Measurements from ENCODE around the gene ARFRP1. TPM values are rescaled to one million over a fixed set of nuclear protein-coding genes. Genes with fewer than 3 reads are reported as not detected.

The ARFRP1 gene
- total RNA-seq, 6 experiments from 2014 or later, result 16.0 to 22.2 (median 20.2) TPM

DNA sequence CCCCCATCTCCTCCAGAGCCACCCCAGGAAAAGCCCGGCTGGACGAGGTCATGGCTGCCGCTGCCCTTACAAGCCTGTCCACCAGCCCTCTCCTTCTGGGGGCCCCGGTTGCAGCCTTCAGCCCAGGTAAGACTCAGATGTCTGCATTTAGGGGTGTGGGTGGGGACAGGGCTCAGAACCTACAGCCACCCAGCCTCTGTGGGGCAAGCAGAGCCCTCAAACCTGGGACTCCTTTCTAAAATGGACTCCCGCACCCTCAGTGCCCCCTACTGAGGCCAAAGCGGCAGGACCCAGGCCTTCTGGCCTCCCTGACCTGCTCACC is 33.5 kb upstream of the ARFRP1 start:
- Histone ChIP-seq H3K9me3 (no peaks in the 10 kb centered on the region), H3K4me1 (peaks cover 0 to 28% (median 12%) of the 10 kb centered on the region in 4 donors), H3K4me3 (peak overlapping the region; percentile 48 to 85 (median 68)), H3K27me3 (no peaks in the 10 kb centered on the region), H3K27ac (peak overlapping the region in 1 of 3 donors; percentile 92), H3K36me3 (peaks cover 0 to 14% (median 7%) of the 10 kb centered on the region in 4 donors)
- WGBS (ENCODE audit: insufficient coverage, low coverage, low lambda C conversion rate, missing lambda C conversion rate), result no CpG with 5 or more reads among the region's 6 CpGs
- intact Hi-C loops (cut with DNase I), result no loop called here
- TF ChIP-seq POLR2A (IDR thresholded peaks at IDR 0.05), result no peak
- ATAC-seq (no peak), DNase-seq (peak in 1 of 3 donors; percentile 35)

DNA sequence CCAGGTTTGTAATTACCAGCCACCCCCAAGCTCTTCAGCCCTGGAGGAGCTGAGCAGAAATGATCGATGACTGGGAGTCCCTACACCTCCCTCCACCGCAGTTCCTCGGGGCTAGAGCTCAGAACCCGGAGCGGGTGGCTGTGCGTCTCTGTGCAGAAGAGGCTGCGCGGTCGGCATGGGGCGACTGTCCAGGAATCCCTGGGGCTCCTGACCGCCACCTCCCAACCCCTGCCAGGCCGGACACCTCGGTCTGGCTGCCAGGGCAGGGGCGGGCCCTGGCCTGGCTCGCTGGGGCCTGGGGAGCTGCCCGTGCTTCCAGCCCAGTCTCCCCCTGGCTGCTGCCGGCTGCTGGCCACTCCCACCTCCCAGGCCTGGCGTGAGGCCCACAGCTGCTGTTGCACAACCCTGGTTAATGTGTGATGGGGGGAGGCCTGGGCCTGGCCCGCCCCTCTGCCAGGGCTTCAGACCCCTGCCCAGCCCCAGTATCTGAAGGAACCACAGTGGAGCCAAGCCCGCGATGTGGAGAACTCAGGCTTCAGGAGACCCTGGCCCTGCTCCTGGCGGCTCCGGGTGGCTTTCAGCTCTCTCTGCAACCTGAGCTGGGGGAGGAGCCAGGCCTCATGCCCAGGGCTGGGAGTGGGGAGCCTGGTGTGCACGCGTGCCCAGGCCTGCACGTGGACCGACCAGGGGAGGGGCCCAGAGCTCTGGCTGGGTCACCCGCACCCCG is 33.0 kb upstream of the ARFRP1 start:
- Histone ChIP-seq H3K4me1 (peaks cover 0 to 28% (median 12%) of the 10 kb centered on the region in 4 donors), H3K4me3 (peak overlapping the region; percentile 48 to 85 (median 68)), H3K36me3 (peaks cover 0 to 17% (median 7%) of the 10 kb centered on the region in 4 donors), H3K27me3 (no peaks in the 10 kb centered on the region), H3K27ac (peak overlapping the region; percentile 41 to 92 (median 59)), H3K9me3 (no peaks in the 10 kb centered on the region)
- DNase-seq (peak; percentile 94 to 98 (median 96)), ATAC-seq (peak; percentile 55 to 75 (median 66))
- WGBS (ENCODE audit: insufficient coverage, low coverage, low lambda C conversion rate, missing lambda C conversion rate), result 0% methylated on average over 3 of the region's 29 CpGs
- TF ChIP-seq, protein P1, sequence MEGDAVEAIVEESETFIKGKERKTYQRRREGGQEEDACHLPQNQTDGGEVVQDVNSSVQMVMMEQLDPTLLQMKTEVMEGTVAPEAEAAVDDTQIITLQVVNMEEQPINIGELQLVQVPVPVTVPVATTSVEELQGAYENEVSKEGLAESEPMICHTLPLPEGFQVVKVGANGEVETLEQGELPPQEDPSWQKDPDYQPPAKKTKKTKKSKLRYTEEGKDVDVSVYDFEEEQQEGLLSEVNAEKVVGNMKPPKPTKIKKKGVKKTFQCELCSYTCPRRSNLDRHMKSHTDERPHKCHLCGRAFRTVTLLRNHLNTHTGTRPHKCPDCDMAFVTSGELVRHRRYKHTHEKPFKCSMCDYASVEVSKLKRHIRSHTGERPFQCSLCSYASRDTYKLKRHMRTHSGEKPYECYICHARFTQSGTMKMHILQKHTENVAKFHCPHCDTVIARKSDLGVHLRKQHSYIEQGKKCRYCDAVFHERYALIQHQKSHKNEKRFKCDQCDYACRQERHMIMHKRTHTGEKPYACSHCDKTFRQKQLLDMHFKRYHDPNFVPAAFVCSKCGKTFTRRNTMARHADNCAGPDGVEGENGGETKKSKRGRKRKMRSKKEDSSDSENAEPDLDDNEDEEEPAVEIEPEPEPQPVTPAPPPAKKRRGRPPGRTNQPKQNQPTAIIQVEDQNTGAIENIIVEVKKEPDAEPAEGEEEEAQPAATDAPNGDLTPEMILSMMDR (IDR thresholded peaks at IDR 0.05), result peak; percentile 9 to 23 (median 18)
- TF ChIP-seq POLR2A (IDR thresholded peaks at IDR 0.05), result peak; percentile 59
- intact Hi-C loops (cut with DNase I), result no loop called here

DNA sequence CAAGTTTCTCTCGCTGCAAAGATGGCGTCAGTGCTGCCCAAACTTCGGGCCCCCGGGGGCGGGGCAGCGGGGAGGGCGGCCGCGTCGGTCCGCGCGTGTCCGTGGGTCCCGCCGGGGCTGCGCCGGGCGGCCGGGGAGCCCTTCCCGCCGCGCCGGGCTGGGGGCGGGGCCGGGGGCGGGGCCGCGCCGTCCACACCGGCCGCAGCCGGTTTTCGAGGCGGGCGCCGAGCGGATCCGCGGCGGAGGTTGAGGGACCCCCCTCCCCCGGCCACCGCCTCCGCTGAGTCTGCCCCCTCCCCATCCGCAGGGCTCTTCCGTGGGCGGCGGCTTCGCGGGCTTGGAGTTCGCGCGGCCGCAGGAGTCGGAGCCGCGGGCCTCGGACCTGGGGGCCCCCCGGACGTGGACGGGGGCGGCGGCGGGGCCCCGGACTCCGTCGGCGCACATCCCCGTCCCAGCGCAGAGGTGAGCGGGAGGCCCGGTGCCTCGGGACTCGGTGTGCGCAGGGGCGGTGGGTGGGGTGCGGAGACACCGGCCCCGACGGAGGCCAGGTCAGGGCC is 32.4 kb upstream of the ARFRP1 start:
- DNase-seq, result peak; percentile 51 to 75 (median 73)
- Histone ChIP-seq H3K27me3 (no peaks in the 10 kb centered on the region), H3K36me3 (peaks cover 0 to 17% (median 7%) of the 10 kb centered on the region in 4 donors), H3K4me3 (peak overlapping the region; percentile 48 to 85 (median 68)), H3K4me1 (peaks cover 0 to 28% (median 12%) of the 10 kb centered on the region in 4 donors), H3K27ac (peak overlapping the region; percentile 41 to 92 (median 59)), H3K9me3 (no peaks in the 10 kb centered on the region)
- peak in 1 of 4 donors; percentile 1 for ATAC-seq
- TF ChIP-seq POLR2A (IDR thresholded peaks at IDR 0.05), result no peak
- TF ChIP-seq, protein P1 (IDR thresholded peaks at IDR 0.05), result no peak
- 0% methylated on average over 9 of the region's 80 CpGs for WGBS (ENCODE audit: insufficient coverage, low coverage, low lambda C conversion rate, missing lambda C conversion rate)
- intact Hi-C loops (cut with DNase I), result no loop called here

DNA sequence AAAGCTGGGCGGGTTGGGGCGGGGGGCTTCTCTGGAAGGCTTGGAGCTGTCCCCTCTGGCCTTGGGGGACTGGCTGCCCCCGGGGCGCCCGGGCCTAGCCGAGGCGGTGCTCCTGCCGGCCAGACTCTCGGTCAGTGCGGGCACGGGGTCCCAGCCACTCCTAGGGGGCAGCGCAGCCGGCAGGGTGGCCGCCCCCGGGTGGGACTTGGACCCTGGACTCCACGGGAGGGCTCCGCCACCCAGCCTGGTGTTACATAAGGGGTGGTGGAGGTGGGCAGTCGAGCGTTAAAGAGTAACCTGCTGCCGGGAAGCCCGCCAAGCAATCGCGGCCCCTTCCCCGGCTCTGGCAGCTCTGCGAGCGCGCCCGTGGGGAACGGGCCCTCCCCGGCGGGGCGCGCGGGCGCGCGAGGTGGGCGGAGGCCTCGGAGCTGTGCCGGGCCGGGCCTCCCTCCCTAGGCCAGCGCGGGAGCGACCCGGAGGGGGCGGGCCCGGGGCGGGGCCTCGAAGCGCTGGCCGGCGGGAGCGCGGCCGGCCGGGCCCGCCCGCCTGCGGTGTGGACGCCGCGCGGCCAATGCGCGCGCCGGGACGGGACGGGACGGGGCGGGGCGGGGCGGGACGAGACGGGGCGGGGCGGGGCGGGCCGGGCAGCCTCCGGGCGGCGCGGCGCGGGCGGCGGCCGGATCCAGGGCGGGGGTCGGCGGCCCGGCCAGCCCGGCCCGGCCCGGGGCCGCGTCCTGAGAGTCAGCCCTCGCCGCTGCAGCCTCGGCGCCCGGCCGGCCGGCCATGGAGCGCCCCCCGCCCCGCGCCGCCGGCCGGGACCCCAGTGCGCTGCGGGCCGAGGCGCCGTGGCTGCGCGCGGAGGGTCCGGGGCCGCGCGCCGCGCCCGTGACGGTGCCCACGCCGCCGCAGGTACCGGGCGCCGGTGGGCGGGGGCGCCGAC is 31.6 kb upstream of the ARFRP1 start, which contains the start of gene SLC2A4RG:
TSS of gene SLC2A4RG (plus strand) at position 647 of the 940 bp plus-strand sequence. CDS start at position 784, 137 bp downstream.
- intact Hi-C loops (cut with DNase I), result no loop called here
- peak; percentile 12 for TF ChIP-seq POLR2A (IDR thresholded peaks at IDR 0.05)
- TF ChIP-seq, protein P1 (IDR thresholded peaks at IDR 0.05), result no peak
- peaks cover 0 to 17% (median 7%) of the 10 kb centered on the region in 4 donors for H3K36me3 ChIP-seq
- H3K4me3 ChIP-seq, result peak within 1 kb of the TSS; percentile 65 to 92 (median 75)
- no peaks in the 10 kb centered on the region for H3K9me3 ChIP-seq
- WGBS (ENCODE audit: insufficient coverage, low coverage, low lambda C conversion rate, missing lambda C conversion rate), result 0% methylated on average over 3 of the region's 136 CpGs
- ATAC-seq, result peak; percentile 26 to 58 (median 39)
- peak within 1 kb of the TSS; percentile 59 to 92 (median 67) for H3K27ac ChIP-seq
- DNase-seq, result peak; percentile 90 to 96 (median 95)
- no peaks in the 10 kb centered on the region for H3K27me3 ChIP-seq
- H3K4me1 ChIP-seq, result peaks cover 0 to 28% (median 12%) of the 10 kb centered on the region in 4 donors

Measured in right lobe of liver (tissue), 6 donors.